GM12865 (cell line): ENCODE data around the gene DPF3.

Experiments used
- DNase-seq: peaks from one replicate; pipeline ENCODE4 v3.0.0; 2010; ENCODE audit warnings: low read depth
- H3K4me3 ChIP-seq: 2 replicates; pipeline ENCODE4 v1.5.1; 2011; ENCODE audit warnings: mild to moderate bottlenecking, low read depth, low read length, control low read depth
- CTCF ChIP-seq: IDR thresholded peaks from 2 replicates; pipeline ENCODE4 v1.5.1; 2011; ENCODE audit warnings: low read length, control low read depth, low read depth, inconsistent platforms; ENCODE audit not compliant: insufficient read depth; ENCODE audit errors: missing control alignments

DPF3 gene

GRCh38 chr14:72882047-72882446, 11.9 kb downstream of the DPF3 start:
- DNase-seq = no peak
- H3K4me3 ChIP-seq = no peak overlapping the region
- TF ChIP-seq CTCF = no peak

- no peak overlapping the region for H3K4me3 ChIP-seq
- TF ChIP-seq CTCF = no peak
- no peak for DNase-seq
Observed at GRCh38 chr14:72881543-72881942, 12.4 kb downstream of the DPF3 start.

- TF ChIP-seq CTCF = no peak
- DNase-seq = no peak
- no peak overlapping the region for H3K4me3 ChIP-seq
Observed at GRCh38 chr14:72880820-72881219, 13.1 kb downstream of the DPF3 start.

GRCh38 chr14:72880164-72880563, 13.7 kb downstream of the DPF3 start:
- no peak for DNase-seq
- TF ChIP-seq CTCF = no peak
- no peak overlapping the region for H3K4me3 ChIP-seq

- no peak for TF ChIP-seq CTCF
- no peak overlapping the region for H3K4me3 ChIP-seq
- DNase-seq = no peak
Observed at GRCh38 chr14:72879431-72879830, 14.5 kb downstream of the DPF3 start.

GRCh38 chr14:72878746-72879145, 15.2 kb downstream of the DPF3 start:
- no peak overlapping the region for H3K4me3 ChIP-seq
- no peak for TF ChIP-seq CTCF
- no peak for DNase-seq

- DNase-seq = no peak
- TF ChIP-seq CTCF = no peak
- H3K4me3 ChIP-seq = no peak overlapping the region
Observed at GRCh38 chr14:72876710-72877063, 17.2 kb downstream of the DPF3 start.
